Measurements from ENCODE around the gene EFCC1.

The EFCC1 gene

DNA sequence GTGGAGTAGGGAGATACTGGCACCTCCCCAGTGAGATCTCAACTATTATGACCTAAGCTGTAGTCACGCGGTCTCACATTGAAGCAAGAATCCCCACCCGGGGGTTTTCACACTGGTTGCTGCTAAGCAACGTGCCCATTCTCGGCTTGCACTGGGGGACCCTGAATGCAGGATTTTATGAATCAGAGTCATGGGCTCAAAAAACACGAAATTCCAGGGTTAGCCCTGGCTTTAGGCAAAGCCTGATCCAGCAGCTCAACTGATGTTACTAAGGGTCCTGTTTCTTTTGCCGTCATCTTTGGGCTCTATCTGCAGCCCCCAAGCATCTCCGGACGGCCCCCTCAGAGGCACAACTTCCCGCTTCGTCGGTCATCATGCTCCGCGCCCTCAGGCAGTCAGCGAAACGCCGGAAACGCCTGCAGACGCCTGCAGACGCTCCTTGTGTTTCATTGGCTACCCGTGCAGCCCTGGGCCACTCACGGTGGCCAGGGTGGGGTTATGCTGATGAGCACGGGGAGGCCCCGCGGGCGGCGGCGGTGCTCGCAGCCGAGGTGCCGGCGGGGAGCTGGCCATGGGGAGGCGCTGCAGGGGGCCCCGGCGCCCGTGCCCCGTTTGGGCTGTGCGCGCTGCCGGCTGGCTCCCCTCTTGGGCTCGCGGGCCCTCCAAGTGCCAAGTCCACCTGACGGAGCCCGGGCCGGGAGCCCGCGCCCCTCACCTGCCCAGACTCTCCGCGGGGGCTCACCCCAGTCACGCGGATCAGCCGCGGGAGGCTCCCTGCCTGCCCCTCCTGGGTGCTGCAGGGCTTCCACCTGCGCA is 25.8 kb downstream of the EFCC1 start:
- no peak overlapping the region for H3K4me3 ChIP-seq (ENCODE audit: low read depth, low read length)
- TF ChIP-seq CTCF (IDR thresholded peaks at IDR 0.05; ENCODE audit: low read depth, low read length) = no peak

DNA sequence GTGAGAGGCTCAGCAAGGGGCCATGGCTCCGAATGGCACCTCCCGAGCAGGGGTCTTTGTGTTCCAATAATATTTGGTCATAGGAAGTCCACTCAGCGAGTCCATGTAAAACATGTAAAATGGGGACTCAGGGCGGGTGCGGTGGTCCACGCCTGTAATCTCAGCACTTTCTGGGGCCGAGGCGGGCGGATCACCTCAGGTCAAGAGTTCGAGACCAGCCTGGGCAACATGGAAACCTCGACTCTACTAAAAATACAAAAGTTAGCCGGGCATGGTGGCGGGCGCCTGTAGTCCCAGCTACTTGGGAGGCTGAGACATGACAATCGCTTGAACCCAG is 26.4 kb downstream of the EFCC1 start:
- no peak overlapping the region for H3K4me3 ChIP-seq (ENCODE audit: low read depth, low read length)
- no peak for TF ChIP-seq CTCF (IDR thresholded peaks at IDR 0.05; ENCODE audit: low read depth, low read length)

DNA sequence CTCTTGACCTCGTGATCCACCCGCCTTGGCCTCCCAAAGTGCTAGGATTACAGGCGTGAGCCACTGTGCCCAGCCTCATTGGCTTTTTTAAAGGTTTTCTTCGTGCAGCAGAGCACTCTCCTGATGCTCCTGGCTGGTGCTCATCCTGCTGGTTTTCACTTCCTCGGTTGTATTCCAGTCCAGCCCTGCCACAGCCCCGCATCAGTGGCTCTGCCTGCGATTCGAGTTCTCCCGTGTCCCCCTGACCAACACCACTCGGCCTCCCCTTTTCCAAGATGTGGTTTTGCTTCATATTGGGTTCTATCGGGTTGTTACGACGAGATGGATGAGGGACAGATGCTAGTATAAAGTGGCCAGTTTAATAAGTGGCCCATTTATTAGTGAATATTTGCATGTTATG is 27.8 kb downstream of the EFCC1 start:
- no peak for TF ChIP-seq CTCF (IDR thresholded peaks at IDR 0.05; ENCODE audit: low read depth, low read length)
- no peak overlapping the region for H3K4me3 ChIP-seq (ENCODE audit: low read depth, low read length)

DNA sequence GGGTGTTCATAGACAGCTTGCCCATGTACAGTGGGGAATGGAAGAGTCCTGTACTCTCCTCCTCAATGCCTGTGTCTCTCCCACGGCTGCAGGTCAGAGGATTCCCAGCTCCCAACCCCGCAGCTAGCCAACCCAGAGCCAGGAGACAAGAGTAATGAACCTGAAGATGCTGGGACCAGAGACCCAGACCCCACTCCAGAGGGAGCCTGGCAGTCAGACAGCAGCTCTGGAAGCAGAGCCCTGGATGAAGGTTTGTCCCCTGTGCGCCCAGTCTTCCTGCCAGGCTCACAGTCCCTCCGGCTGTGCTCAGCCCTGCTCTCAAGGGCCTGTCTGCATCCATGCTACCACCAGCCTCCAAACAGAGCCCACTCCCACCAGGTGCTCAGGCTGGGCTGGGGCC is 29.5 kb downstream of the EFCC1 start:
- no peak for TF ChIP-seq CTCF (IDR thresholded peaks at IDR 0.05; ENCODE audit: low read depth, low read length)

DNA sequence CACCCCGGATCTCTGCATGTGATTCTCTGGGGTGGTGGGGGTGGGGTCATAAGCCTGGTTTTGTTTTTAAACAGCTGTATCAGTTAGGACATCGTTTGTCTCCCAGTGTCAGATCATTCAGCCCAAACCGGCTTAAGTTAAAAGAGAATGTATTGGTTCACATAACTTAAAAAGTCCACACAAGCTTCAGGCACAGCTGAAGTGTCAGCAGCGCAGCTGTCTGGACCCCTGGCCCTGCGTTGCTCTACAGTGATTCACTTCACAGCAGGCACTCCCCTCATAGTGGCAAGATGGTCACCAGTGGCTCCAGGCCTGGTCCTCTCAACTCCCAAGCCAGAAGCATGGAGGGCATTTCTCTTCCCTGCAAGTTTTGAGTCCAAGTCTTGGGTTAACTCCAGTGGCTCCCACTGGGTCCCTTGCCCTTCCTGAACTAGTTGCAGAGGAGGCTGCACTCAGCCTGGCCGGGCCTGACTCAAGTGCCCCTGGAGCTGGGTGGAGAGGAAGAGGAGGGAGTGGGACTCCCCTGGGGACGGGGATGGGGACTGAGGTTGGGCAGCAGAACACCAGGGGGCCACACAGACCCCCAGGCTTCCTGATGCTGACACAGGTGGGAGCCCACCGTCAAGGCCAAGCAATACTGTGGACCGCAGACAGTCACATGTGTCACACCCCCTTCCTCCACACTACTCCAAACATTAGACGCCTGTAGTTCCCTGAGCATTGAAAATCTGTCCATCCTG is 30.5 kb downstream of the EFCC1 start:
- H3K4me3 ChIP-seq (ENCODE audit: low read depth, low read length) = no peak overlapping the region
- TF ChIP-seq CTCF (IDR thresholded peaks at IDR 0.05; ENCODE audit: low read depth, low read length) = no peak

More for the DNA sequence above, 29.5 kb downstream of the EFCC1 start:
- no peak overlapping the region for H3K4me3 ChIP-seq (ENCODE audit: low read depth, low read length)

DNA sequence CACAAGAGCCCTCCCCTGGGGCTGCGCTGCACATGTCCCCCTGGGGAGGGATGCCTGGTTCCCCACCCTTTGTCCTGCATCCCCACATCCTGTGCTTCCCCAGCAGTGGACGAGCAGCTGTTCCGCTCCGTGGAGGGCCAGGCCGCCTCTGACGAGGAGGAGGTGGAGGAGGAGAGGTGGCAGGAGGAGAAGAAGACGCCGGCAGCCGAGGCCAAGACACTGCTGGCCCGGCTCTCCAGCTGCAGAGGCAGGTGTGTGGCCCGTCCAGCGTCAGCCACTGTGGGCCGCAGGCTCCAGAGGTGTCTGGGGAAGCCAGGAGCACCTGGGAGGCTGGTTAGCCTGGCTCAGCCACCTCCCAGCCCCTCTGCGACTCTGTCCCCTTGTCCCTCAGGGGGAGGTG is 31.6 kb downstream of the EFCC1 start:
- no peak overlapping the region for H3K4me3 ChIP-seq (ENCODE audit: low read depth, low read length)
- TF ChIP-seq CTCF (IDR thresholded peaks at IDR 0.05; ENCODE audit: low read depth, low read length) = no peak

GRCh38 chr3:129033151-129033550 is 32.0 kb downstream of the EFCC1 start:
- TF ChIP-seq CTCF (IDR thresholded peaks at IDR 0.05; ENCODE audit: low read depth, low read length) = no peak
- no peak overlapping the region for H3K4me3 ChIP-seq (ENCODE audit: low read depth, low read length)

Measured in WI38 (cell line).